HepG2 (cell line): ENCODE results near the gene ZNRD2. TPM values are rescaled to one million over a fixed set of nuclear protein-coding genes. Genes with fewer than 3 reads are reported as not detected.

ENCODE experiments used
- ATF7 ChIP-seq, 2 experiments: fragments of 450-650 bp in 1 of 2; sonication (generic) in 1 of 2; formaldehyde crosslinking in 1 of 2; IDR thresholded peaks; 2 replicates each; pipeline versions ENCODE4 v1.4.0 to v1.6.1; 2016 to 2020; ENCODE audit warnings: antibody characterized with exemption in 1 of 2, mild to moderate bottlenecking in 1 of 2, missing genetic modification reagents in 1 of 2
- CBX2 ChIP-seq, 2 experiments: fragments of 200-600 bp in 1 of 2; sonication (generic); formaldehyde crosslinking in 1 of 2; IDR thresholded peaks; 2 replicates each; pipeline versions ENCODE4 v1.7.0 to v1.8.1; 2018 to 2022; ENCODE audit warnings: low read depth in 2 of 2, low read length in 1 of 2, mild to moderate bottlenecking in 1 of 2, missing genetic modification reagents in 1 of 2
- FOXJ3 ChIP-seq: sonication (generic); formaldehyde crosslinking; IDR thresholded peaks from 2 replicates; pipeline ENCODE4 v1.4.0; 2020; ENCODE audit warnings: missing genetic modification reagents, mild to moderate bottlenecking, borderline replicate concordance
- HDAC1 ChIP-seq: sonication (generic); formaldehyde crosslinking; IDR thresholded peaks from 2 replicates; pipeline ENCODE4 v1.5.1; 2020; ENCODE audit warnings: mild to moderate bottlenecking, missing genetic modification reagents
- KAT8 ChIP-seq: IDR thresholded peaks from 2 replicates; pipeline ENCODE4 v1.6.1; 2016; ENCODE audit warnings: missing genetic modification reagents, missing compliant biosample characterization
- MAFF ChIP-seq: IDR thresholded peaks from 2 replicates; pipeline ENCODE4 v1.6.1; 2011; ENCODE audit warnings: low read depth, low read length, improper control_type of control experiment
- MED1 ChIP-seq: sonication (generic); formaldehyde crosslinking; IDR thresholded peaks from 2 replicates; pipeline ENCODE4 v1.4.0; 2020; ENCODE audit warnings: missing genetic modification reagents
- MEIS2 ChIP-seq: sonication (generic); formaldehyde crosslinking; IDR thresholded peaks from 2 replicates; pipeline ENCODE4 v1.9.0; 2021; ENCODE audit warnings: mild to moderate bottlenecking, missing genetic modification reagents
- NCOR1 ChIP-seq: fragments of 200-600 bp; sonication (generic); IDR thresholded peaks from 2 replicates; pipeline ENCODE4 v1.7.0; 2017; ENCODE audit warnings: antibody characterized with exemption, low read length, borderline replicate concordance
- NFKB2 ChIP-seq: sonication (generic); formaldehyde crosslinking; IDR thresholded peaks from 2 replicates; pipeline ENCODE4 v1.4.0; 2020; ENCODE audit warnings: missing genetic modification reagents, borderline replicate concordance
- NFKBIZ ChIP-seq: IDR thresholded peaks from 2 replicates; pipeline ENCODE4 v1.6.1; 2018; ENCODE audit warnings: missing genetic modification reagents, missing compliant biosample characterization
- NR2F1 ChIP-seq, 2 experiments: fragments of 450-650 bp in 1 of 2; formaldehyde crosslinking in 1 of 2; IDR thresholded peaks; 2 replicates each; pipeline versions ENCODE4 v1.5.0 to v1.6.1; 2016 to 2020; ENCODE audit warnings: mild to moderate bottlenecking in 1 of 2, missing compliant biosample characterization in 1 of 2, missing genetic modification reagents in 1 of 2, moderate library complexity in 1 of 2
- NR2F6 ChIP-seq, 2 experiments: IDR thresholded peaks; 2 replicates each; pipeline ENCODE4 v1.6.1; 2016; ENCODE audit warnings: antibody characterized with exemption in 1 of 2, mild to moderate bottlenecking in 1 of 2
- PHF8 ChIP-seq: sonication (generic); formaldehyde crosslinking; IDR thresholded peaks from 2 replicates; pipeline ENCODE4 v1.5.0; 2020; ENCODE audit warnings: missing genetic modification reagents
- POLR2AphosphoS5 ChIP-seq: IDR thresholded peaks from 2 replicates; pipeline ENCODE4 v1.6.1; 2012; ENCODE audit warnings: low read depth, low read length
- RBFOX2 ChIP-seq: fragments of 200-400 bp; formaldehyde crosslinking; IDR thresholded peaks from 2 replicates; pipeline ENCODE4 v1.6.1; 2017; ENCODE audit warnings: low read depth, mild to moderate bottlenecking, low read length
- TAF1 ChIP-seq: sonication (generic); formaldehyde crosslinking; IDR thresholded peaks from 2 replicates; pipeline ENCODE4 v1.4.0; 2020; ENCODE audit warnings: missing genetic modification reagents
- TBX2 ChIP-seq: sonication (generic); formaldehyde crosslinking; IDR thresholded peaks from 2 replicates; pipeline ENCODE4 v1.5.0; 2020; ENCODE audit warnings: missing genetic modification reagents, mild to moderate bottlenecking, borderline replicate concordance
- TMF1 ChIP-seq: sonication (generic); formaldehyde crosslinking; IDR thresholded peaks from 2 replicates; pipeline ENCODE4 v1.8.1; 2022; ENCODE audit warnings: low read depth, missing genetic modification reagents
- ZBTB20 ChIP-seq: sonication (generic); formaldehyde crosslinking; IDR thresholded peaks from 2 replicates; pipeline ENCODE4 v1.8.1; 2023; ENCODE audit warnings: missing genetic modification reagents, low read depth, mild to moderate bottlenecking, borderline replicate concordance
- ZNF329 ChIP-seq: sonication (generic); formaldehyde crosslinking; IDR thresholded peaks from 2 replicates; pipeline ENCODE4 v1.9.0; 2021; ENCODE audit warnings: low read depth, mild to moderate bottlenecking, missing genetic modification reagents
- ZNF709 ChIP-seq: sonication (generic); formaldehyde crosslinking; IDR thresholded peaks from 2 replicates; pipeline ENCODE4 v1.5.0; 2020; ENCODE audit warnings: mild to moderate bottlenecking, missing genetic modification reagents
- ZNF788 ChIP-seq: sonication (generic); formaldehyde crosslinking; IDR thresholded peaks from 2 replicates; pipeline ENCODE4 v1.5.0; 2020; ENCODE audit warnings: mild to moderate bottlenecking, missing genetic modification reagents, borderline replicate concordance
- ZSCAN31 ChIP-seq: sonication (generic); formaldehyde crosslinking; IDR thresholded peaks from 2 replicates; pipeline ENCODE4 v1.5.0; 2020; ENCODE audit warnings: low read depth, mild to moderate bottlenecking, missing genetic modification reagents
- polyA plus RNA-seq, 8 experiments: library from polyadenylated mRNA; depleted of rRNA in 3 of 8; stranded (reverse) in 7 of 8; unstranded in 1 of 8; fragments of >200 nt; fragmentation: Illumina TruSeq in 4 of 8; extraction: Trizol in 4 of 8; gene quantifications; 2 replicates each; pipeline versions ENCODE4 v1.2.1 to v1.2.3, GENCODE V29; 2011 to 2016; ENCODE audit warnings: low read depth in 4 of 8, missing spikeins in 1 of 8, mixed read lengths in 1 of 8; ENCODE audit not compliant: insufficient read depth in 1 of 8
- total RNA-seq, 5 experiments: library from RNA; depleted of rRNA; stranded (reverse); fragments of >200 nt; fragmentation: Illumina TruSeq; extraction: Trizol; gene quantifications; 2 replicates each; pipeline ENCODE4 v1.2.3, GENCODE V29; 2016; ENCODE audit warnings: low read depth in 1 of 5
- TF ChIP-seq, protein P1 (sequence below): sonication (generic); formaldehyde crosslinking; IDR thresholded peaks from 2 replicates; pipeline ENCODE4 v1.8.1; 2023; ENCODE audit warnings: mild to moderate bottlenecking, missing genetic modification reagents
- TF ChIP-seq, protein P2 (sequence below): IDR thresholded peaks from 2 replicates; pipeline ENCODE4 v1.6.1; 2012; ENCODE audit warnings: inconsistent platforms
- TF ChIP-seq, protein P3 (sequence below): sonication (generic); formaldehyde crosslinking; IDR thresholded peaks from 2 replicates; pipeline ENCODE4 v1.4.0; 2020; ENCODE audit warnings: mild to moderate bottlenecking, missing genetic modification reagents

ZNRD2 gene
- total and polyA plus RNA-seq, 2 of the 13 experiments (the other 11 are each of a cell fraction or from before 2014, with no cell fraction given), result 29.2 to 34.0 TPM

DNA sequence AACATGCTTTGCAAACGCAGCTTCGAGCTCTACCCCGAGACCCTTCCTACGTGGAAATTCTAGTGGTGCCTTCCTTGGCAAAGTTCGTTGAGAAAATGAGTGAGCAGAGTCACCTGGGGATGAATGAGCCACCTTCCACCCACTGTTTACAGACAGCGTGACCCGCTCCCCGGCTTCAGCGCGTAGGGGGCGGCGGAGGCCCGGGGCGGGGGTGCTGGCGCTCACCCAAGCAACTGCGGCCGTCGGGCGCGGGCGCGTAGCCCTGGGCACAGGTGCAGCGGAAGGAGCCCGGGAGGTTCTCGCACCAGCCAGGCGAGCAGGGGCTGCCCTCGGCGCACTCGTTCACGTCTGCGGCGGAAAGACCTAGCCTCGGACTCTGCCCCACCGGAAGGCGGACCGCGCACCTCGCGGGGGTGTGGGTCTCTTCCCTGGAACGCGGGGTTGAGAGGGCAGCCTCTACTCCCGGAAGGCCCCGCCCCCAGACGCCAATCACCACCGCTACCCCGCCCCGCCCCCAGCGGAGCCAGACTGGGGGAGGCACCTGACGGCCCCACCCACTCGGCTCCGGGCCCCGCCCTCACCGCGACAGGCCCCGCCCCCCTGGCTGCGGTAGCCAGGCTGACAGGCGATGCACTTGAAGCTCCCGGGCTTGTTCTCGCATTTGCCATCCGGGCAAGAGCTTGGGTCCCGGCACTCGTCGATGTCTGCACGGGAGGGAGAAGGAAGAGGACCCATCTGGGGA lies 23.9 kb upstream of the ZNRD2 start (continued):
- TF ChIP-seq ZNF329 (CRISPR knock-in tag) (no peak), ZNF709 (no peak), ZBTB20 (CRISPR knock-in tag) (no peak), TBX2 (CRISPR knock-in tag) (peak; percentile 34; the same call in 1 of the 2 replicates), FOXJ3 (CRISPR knock-in tag) (no peak), ZNF788 (no peak), NFKB2 (no peak), TMF1 (CRISPR knock-in tag) (no peak), MEIS2 (CRISPR knock-in tag) (peak; percentile 71), HDAC1 (peak; percentile 81; the same call in 1 of the 2 replicates), NCOR1 (peak; percentile 52), MED1 (CRISPR knock-in tag) (peak; percentile 82), NFKBIZ (CRISPR knock-in tag) (no peak), TAF1 (peak; percentile 58), NR2F1 (CRISPR knock-in tag; IDR thresholded peaks at IDR 0.05) (peak; percentile 29 to 50; a peak in 2 of 4 replicates), POLR2AphosphoS5 (peak; percentile 50; the same call in 1 of the 2 replicates), ZSCAN31 (CRISPR knock-in tag) (no peak), PHF8 (peak; percentile 60), RBFOX2 (peak; percentile 82), MAFF (no peak), NR2F6 (IDR thresholded peaks at IDR 0.05) (no peak), NR2F6 (CRISPR knock-in tag; IDR thresholded peaks at IDR 0.05) (peak; percentile 75), CBX2 (IDR thresholded peaks at IDR 0.05; ENCODE audit: low read depth, low read length) (no peak), CBX2 (CRISPR knock-in tag; IDR thresholded peaks at IDR 0.05; ENCODE audit: low read depth) (no peak), ATF7 (IDR thresholded peaks at IDR 0.05) (no peak), ATF7 (CRISPR knock-in tag; IDR thresholded peaks at IDR 0.05) (no peak), KAT8 (CRISPR knock-in tag) (peak; percentile 54; the same call in 1 of the 2 replicates)
- TF ChIP-seq, protein P1, sequence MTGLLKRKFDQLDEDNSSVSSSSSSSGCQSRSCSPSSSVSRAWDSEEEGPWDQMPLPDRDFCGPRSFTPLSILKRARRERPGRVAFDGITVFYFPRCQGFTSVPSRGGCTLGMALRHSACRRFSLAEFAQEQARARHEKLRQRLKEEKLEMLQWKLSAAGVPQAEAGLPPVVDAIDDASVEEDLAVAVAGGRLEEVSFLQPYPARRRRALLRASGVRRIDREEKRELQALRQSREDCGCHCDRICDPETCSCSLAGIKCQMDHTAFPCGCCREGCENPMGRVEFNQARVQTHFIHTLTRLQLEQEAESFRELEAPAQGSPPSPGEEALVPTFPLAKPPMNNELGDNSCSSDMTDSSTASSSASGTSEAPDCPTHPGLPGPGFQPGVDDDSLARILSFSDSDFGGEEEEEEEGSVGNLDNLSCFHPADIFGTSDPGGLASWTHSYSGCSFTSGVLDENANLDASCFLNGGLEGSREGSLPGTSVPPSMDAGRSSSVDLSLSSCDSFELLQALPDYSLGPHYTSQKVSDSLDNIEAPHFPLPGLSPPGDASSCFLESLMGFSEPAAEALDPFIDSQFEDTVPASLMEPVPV, result no peak
- TF ChIP-seq, protein P2, sequence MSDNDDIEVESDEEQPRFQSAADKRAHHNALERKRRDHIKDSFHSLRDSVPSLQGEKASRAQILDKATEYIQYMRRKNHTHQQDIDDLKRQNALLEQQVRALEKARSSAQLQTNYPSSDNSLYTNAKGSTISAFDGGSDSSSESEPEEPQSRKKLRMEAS, result peak; percentile 42; the same call in 1 of the 2 replicates
- TF ChIP-seq, protein P3, sequence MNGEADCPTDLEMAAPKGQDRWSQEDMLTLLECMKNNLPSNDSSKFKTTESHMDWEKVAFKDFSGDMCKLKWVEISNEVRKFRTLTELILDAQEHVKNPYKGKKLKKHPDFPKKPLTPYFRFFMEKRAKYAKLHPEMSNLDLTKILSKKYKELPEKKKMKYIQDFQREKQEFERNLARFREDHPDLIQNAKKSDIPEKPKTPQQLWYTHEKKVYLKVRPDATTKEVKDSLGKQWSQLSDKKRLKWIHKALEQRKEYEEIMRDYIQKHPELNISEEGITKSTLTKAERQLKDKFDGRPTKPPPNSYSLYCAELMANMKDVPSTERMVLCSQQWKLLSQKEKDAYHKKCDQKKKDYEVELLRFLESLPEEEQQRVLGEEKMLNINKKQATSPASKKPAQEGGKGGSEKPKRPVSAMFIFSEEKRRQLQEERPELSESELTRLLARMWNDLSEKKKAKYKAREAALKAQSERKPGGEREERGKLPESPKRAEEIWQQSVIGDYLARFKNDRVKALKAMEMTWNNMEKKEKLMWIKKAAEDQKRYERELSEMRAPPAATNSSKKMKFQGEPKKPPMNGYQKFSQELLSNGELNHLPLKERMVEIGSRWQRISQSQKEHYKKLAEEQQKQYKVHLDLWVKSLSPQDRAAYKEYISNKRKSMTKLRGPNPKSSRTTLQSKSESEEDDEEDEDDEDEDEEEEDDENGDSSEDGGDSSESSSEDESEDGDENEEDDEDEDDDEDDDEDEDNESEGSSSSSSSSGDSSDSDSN (CRISPR knock-in tag), result peak; percentile 71; the same call in 1 of the 2 replicates
